Measurements from ENCODE around the gene ARL8B. TPM values are rescaled to one million over a fixed set of nuclear protein-coding genes. Genes with fewer than 3 reads are reported as not detected.
"Not testable (repeated sequence)": the region's sequence is repeated elsewhere in the genome, so short reads cannot be mapped to it uniquely, and the experiment has no call there.

ARL8B gene
- total RNA-seq, 4 donors from 2014 or later = 22.8 to 80.2 (median 51.2) TPM

GRCh38 chr3:5080779-5081550 lies 41.1 kb upstream of the ARL8B start:
- H3K27ac ChIP-seq = no peak overlapping the region
- TF ChIP-seq POLR2A (IDR thresholded peaks at IDR 0.05) (no peak), CTCF (IDR thresholded peaks at IDR 0.05) (no peak)
- H3K27me3 ChIP-seq = no peaks in the 10 kb centered on the region
- H3K9me3 ChIP-seq = no peaks in the 10 kb centered on the region
- no peak for DNase-seq
- intact Hi-C loops (cut with DNase I; ENCODE audit: low total_unique reads) = no loop called here
- no peaks in the 10 kb centered on the region for H3K36me3 ChIP-seq
- H3K4me3 ChIP-seq = no peak overlapping the region
- no peaks in the 10 kb centered on the region for H3K4me1 ChIP-seq

GRCh38 chr3:5081973-5082788 lies 39.9 kb upstream of the ARL8B start:
- H3K4me3 ChIP-seq; H3K9me3 ChIP-seq; H3K4me1 ChIP-seq; H3K27me3 ChIP-seq; intact Hi-C loops (cut with DNase I; ENCODE audit: low total_unique reads); H3K27ac ChIP-seq; DNase-seq; H3K36me3 ChIP-seq: not testable (repeated sequence)

GRCh38 chr3:5082789-5083115 lies 39.3 kb upstream of the ARL8B start:
- no peaks in the 10 kb centered on the region for H3K9me3 ChIP-seq
- intact Hi-C loops (cut with DNase I; ENCODE audit: low total_unique reads) = no loop called here
- no peak overlapping the region for H3K27ac ChIP-seq
- H3K4me3 ChIP-seq = no peak overlapping the region
- no peak for DNase-seq
- H3K4me1 ChIP-seq = no peaks in the 10 kb centered on the region
- no peaks in the 10 kb centered on the region for H3K36me3 ChIP-seq
- no peaks in the 10 kb centered on the region for H3K27me3 ChIP-seq
- TF ChIP-seq CTCF (IDR thresholded peaks at IDR 0.05) (no peak), POLR2A (IDR thresholded peaks at IDR 0.05) (no peak)

- H3K4me3 ChIP-seq = no peak overlapping the region
- no peaks in the 10 kb centered on the region for H3K4me1 ChIP-seq
- intact Hi-C loops (cut with DNase I; ENCODE audit: low total_unique reads) = no loop called here
- no peaks in the 10 kb centered on the region for H3K9me3 ChIP-seq
- H3K27ac ChIP-seq = no peak overlapping the region
- TF ChIP-seq CTCF (IDR thresholded peaks at IDR 0.05) (no peak), POLR2A (IDR thresholded peaks at IDR 0.05) (no peak)
- no peaks in the 10 kb centered on the region for H3K36me3 ChIP-seq
- no peaks in the 10 kb centered on the region for H3K27me3 ChIP-seq
- no peak for DNase-seq
Measured at GRCh38 chr3:5084224-5084623, 37.9 kb upstream of the ARL8B start.

GRCh38 chr3:5086708-5087107 lies 35.4 kb upstream of the ARL8B start:
- intact Hi-C loops (cut with DNase I; ENCODE audit: low total_unique reads) = no loop called here
- Histone ChIP-seq H3K4me1 (no peaks in the 10 kb centered on the region), H3K4me3 (no peak overlapping the region), H3K36me3 (no peaks in the 10 kb centered on the region), H3K9me3 (no peaks in the 10 kb centered on the region), H3K27ac (no peak overlapping the region), H3K27me3 (no peaks in the 10 kb centered on the region)
- TF ChIP-seq POLR2A (IDR thresholded peaks at IDR 0.05) (no peak), CTCF (IDR thresholded peaks at IDR 0.05) (no peak)
- no peak for DNase-seq
